A549 (cell line): ENCODE data around the gene SGO1. TPM values are rescaled to one million over a fixed set of nuclear protein-coding genes. Genes with fewer than 3 reads are reported as not detected.
A peak's percentile ranks its signal among the peaks of the same experiment; 100 is the strongest.

ENCODE experiments used
- ATAC-seq, 2 experiments: fragments of 200-7000 bp in 1 of 2; fragments of >200 bp in 1 of 2; cut with Nextera tagmentation in 1 of 2; cut with Tn5 transposase in 1 of 2; 3 replicates each; pipeline versions ENCODE4 v1.8.0 to v1.9.1; 2018 to 2020; ENCODE audit warnings: mild to moderate bottlenecking in 1 of 2, moderate library complexity in 1 of 2
- CTCF ChIA-PET: fragments of 300-600 bp; sonication (Branson Sonifier 250); formaldehyde crosslinking; extraction: SDS; loops from one replicate; lab custom pipeline; 2021; ENCODE audit warnings: antibody characterized with exemption, inconsistent platforms; lab: Yijun Ruan, JAX
- POLR2A ChIA-PET: fragments of 350-600 bp; formaldehyde crosslinking; extraction: SDS; loops from one replicate; lab custom pipeline; 2021; ENCODE audit warnings: antibody characterized with exemption, inconsistent platforms; lab: Yijun Ruan, JAX
- DNase-seq, 2 experiments: peaks; one replicate each; pipeline versions ENCODE4 v3.0.0 to v3.0.0-alpha.2; 2011 to 2016; ENCODE audit warnings: low read depth in 1 of 2, low spot score in 1 of 2
- FAIRE-seq: peaks from 2 replicates; lab custom pipeline; 2011; peaks lifted over from hg19 to GRCh38; lab: Jason Lieb, UNC
- H3K27ac ChIP-seq, 2 experiments: fragments of >200 bp; sonication (Bioruptor Twin); formaldehyde crosslinking; 3 replicates each; pipeline ENCODE4 v1.5.1; 2016 to 2017
- H3K4me1 ChIP-seq: fragments of >200 bp; sonication (Bioruptor Twin); formaldehyde crosslinking; 3 replicates; pipeline ENCODE4 v1.6.1; 2016
- H3K4me2 ChIP-seq: fragments of >200 bp; sonication (Bioruptor Twin); formaldehyde crosslinking; 3 replicates; pipeline ENCODE4 v1.6.1; 2016
- H3K4me3 ChIP-seq: fragments of >200 bp; sonication (Bioruptor Twin); formaldehyde crosslinking; 3 replicates; pipeline ENCODE4 v1.5.1; 2016
- H3K9me3 ChIP-seq: fragments of >200 bp; sonication (Bioruptor Twin); formaldehyde crosslinking; 3 replicates; pipeline ENCODE4 v1.6.1; 2016
- CEBPB ChIP-seq, 2 experiments: fragments of >200 bp in 1 of 2; sonication (Bioruptor Twin) in 1 of 2; formaldehyde crosslinking in 1 of 2; IDR thresholded peaks; 2 replicates each; pipeline ENCODE4 v1.6.1; 2012 to 2016
- CTCF ChIP-seq: fragments of >200 bp; sonication (Bioruptor Twin); formaldehyde crosslinking; IDR thresholded peaks from 3 replicates; pipeline ENCODE4 v1.5.1; 2016
- HDAC2 ChIP-seq: fragments of 200-600 bp; sonication (generic); IDR thresholded peaks from 2 replicates; pipeline ENCODE4 v1.6.1; 2016
- HMGXB4 ChIP-seq: fragments of 250-450 bp; sonication (Bioruptor Pico); IDR thresholded peaks from 2 replicates; pipeline ENCODE4 v1.5.0; 2021; ENCODE audit warnings: mild to moderate bottlenecking, moderate library complexity, borderline replicate concordance
- KDM1A ChIP-seq: fragments of 200-600 bp; sonication (generic); IDR thresholded peaks from 2 replicates; pipeline ENCODE4 v1.6.1; 2016; ENCODE audit warnings: low read depth, mild to moderate bottlenecking
- KDM5A ChIP-seq: fragments of 200-600 bp; sonication (generic); IDR thresholded peaks from 2 replicates; pipeline ENCODE4 v1.6.1; 2016; ENCODE audit warnings: antibody characterized with exemption, mild to moderate bottlenecking
- MAX ChIP-seq: IDR thresholded peaks from 2 replicates; pipeline ENCODE4 v1.6.1; 2012
- MAZ ChIP-seq: fragments of 150-350 bp; IDR thresholded peaks from 2 replicates; pipeline ENCODE4 v1.6.1; 2014; ENCODE audit warnings: antibody characterized with exemption, low read depth, low read length, borderline replicate concordance
- MYC ChIP-seq: IDR thresholded peaks from 2 replicates; pipeline ENCODE4 v1.6.1; 2012; ENCODE audit warnings: mild to moderate bottlenecking, inconsistent platforms, low read length, improper control_type of control experiment, borderline replicate concordance
- POLR2A ChIP-seq: IDR thresholded peaks from 2 replicates; pipeline ENCODE4 v1.6.1; 2012; ENCODE audit warnings: mild to moderate bottlenecking, low read length
- RAD21 ChIP-seq, 2 experiments: fragments of >200 bp in 1 of 2; sonication (Bioruptor Twin) in 1 of 2; formaldehyde crosslinking in 1 of 2; IDR thresholded peaks in 1 of 2; conservative IDR thresholded peaks in 1 of 2; 2 replicates in 1 of 2; 3 replicates in 1 of 2; pipeline ENCODE4 v1.6.1; 2012 to 2018; ENCODE audit warnings: inconsistent platforms in 1 of 2
- RCOR1 ChIP-seq: fragments of 150-350 bp; IDR thresholded peaks from 2 replicates; pipeline ENCODE4 v1.6.1; 2014; ENCODE audit warnings: antibody characterized with exemption, low read length, low read depth
- REST ChIP-seq: fragments of 200-600 bp; sonication (generic); IDR thresholded peaks from 2 replicates; pipeline ENCODE4 v1.6.1; 2016; ENCODE audit warnings: antibody characterized with exemption, mild to moderate bottlenecking, moderate library complexity
- RFX5 ChIP-seq: fragments of 450-650 bp; IDR thresholded peaks from 2 replicates; pipeline ENCODE4 v1.7.1; 2014; ENCODE audit warnings: antibody characterized with exemption, mild to moderate bottlenecking, moderate library complexity
- SMC3 ChIP-seq: fragments of >200 bp; sonication (Bioruptor Twin); formaldehyde crosslinking; IDR thresholded peaks from 3 replicates; pipeline ENCODE4 v1.6.1; 2018; ENCODE audit warnings: inconsistent platforms
- ZC3H11A ChIP-seq: fragments of 450-650 bp; IDR thresholded peaks from 2 replicates; pipeline ENCODE4 v1.6.1; 2014; ENCODE audit warnings: antibody characterized with exemption, mild to moderate bottlenecking
- WGBS: methylation state at CpG from one replicate; pipeline ENCODE4 v1.1.6; 2017; ENCODE audit errors: missing lambda C conversion rate; 5-methylcytosine and 5-hydroxymethylcytosine counted together
- polyA plus RNA-seq, 4 experiments: library from polyadenylated mRNA; depleted of rRNA in 3 of 4; stranded (reverse); fragments of >200 nt; fragmentation: RNase III in 1 of 4; extraction: RNeasy Plus Mini Kit Qiagen cat#74134 plus additional on column Dnase treatment in 1 of 4; gene quantifications; 2 replicates in 3 of 4; 3 replicates in 1 of 4; pipeline ENCODE4 v1.2.3, GENCODE V29; 2011 to 2017

SGO1 gene
- polyA plus RNA-seq, 2 of the 4 experiments (the other 2 are of a cell fraction) = 17.1 to 25.2 TPM

- TF ChIP-seq MYC = no peak
Observed at GRCh38 chr3:20136231-20136630, 49.8 kb downstream of the SGO1 start (continued).

- TF ChIP-seq RAD21 (conservative IDR thresholded peaks at IDR 0.05 in 1 of 2, IDR thresholded peaks at IDR 0.05 in 1 of 2) (0 out of 5 replicates have a peak, but pooled peaks of 1 of the 2 experiments have one; percentile 11), CTCF (no peak), RFX5 (no peak)
- Histone ChIP-seq H3K9me3 (no peaks in the 10 kb centered on the region), H3K4me2 (no peak overlapping the region), H3K4me1 (no peaks in the 10 kb centered on the region), H3K4me3 (no peak overlapping the region), H3K27ac (no peak overlapping the region)
- 88% methylated on average over 7 of the region's 7 CpGs for WGBS
- FAIRE-seq = no peak
- CTCF ChIA-PET = no interaction called here
- POLR2A ChIA-PET = no interaction called here
- no peak for ATAC-seq
- DNase-seq = no peak
Observed at GRCh38 chr3:20130106-20130505, 55.9 kb downstream of the SGO1 start.

- no peak for DNase-seq
- FAIRE-seq = no peak
- ATAC-seq = no peak
- H3K4me3 ChIP-seq = no peak overlapping the region
- ChIA-PET POLR2A (no interaction called here), CTCF (no interaction called here)
- H3K4me2 ChIP-seq = no peak overlapping the region
- H3K9me3 ChIP-seq = no peaks in the 10 kb centered on the region
- no peak overlapping the region for H3K27ac ChIP-seq
- no peak for TF ChIP-seq ZC3H11A
- no peak for TF ChIP-seq REST
- TF ChIP-seq POLR2A = no peak
- TF ChIP-seq SMC3 = no peak
- no peak for TF ChIP-seq KDM5A
- WGBS = 95% methylated on average over 2 of the region's 2 CpGs
- no peaks in the 10 kb centered on the region for H3K4me1 ChIP-seq
Observed at GRCh38 chr3:20128358-20128757, 57.6 kb downstream of the SGO1 start.

GRCh38 chr3:20125897-20126296 lies 60.1 kb downstream of the SGO1 start:
- no peak overlapping the region for H3K27ac ChIP-seq
- no peak for TF ChIP-seq MAZ
- TF ChIP-seq MYC = no peak
- TF ChIP-seq HMGXB4 = no peak
- no peak for TF ChIP-seq HDAC2
- no peak for TF ChIP-seq RCOR1
- no peak for TF ChIP-seq MAX
- no peak for TF ChIP-seq CEBPB (IDR thresholded peaks at IDR 0.05)
- no peak for TF ChIP-seq KDM1A
- no peak for DNase-seq
- WGBS = 79% methylated on average over 10 of the region's 10 CpGs
- H3K4me2 ChIP-seq = no peak overlapping the region
- H3K4me3 ChIP-seq = no peak overlapping the region
- no peak for FAIRE-seq
- ATAC-seq = no peak
- ChIA-PET POLR2A (no interaction called here), CTCF (interaction anchor here (2.1 kb wide), 1 partner anchor 10 kb away, joined by 8 read pairs; no protein-coding TSS in a partner anchor)
- H3K4me1 ChIP-seq = no peaks in the 10 kb centered on the region
- no peaks in the 10 kb centered on the region for H3K9me3 ChIP-seq
